ENCODE data around the gene CLSTN2.

CLSTN2 gene

GRCh38 chr3:140449413-140450256 is 514.6 kb downstream of the CLSTN2 start:
- no peak overlapping the region for H2BK120ac ChIP-seq (ENCODE audit: low read depth, low read length)
- H3K36me3 ChIP-seq (replicated peaks in 1 of 2; ENCODE audit: control insufficient read depth in 2 of 2, insufficient read depth in 2 of 2, low read length in 2 of 2): no peaks in the 10 kb centered on the region
- WGBS, 2 donors (ENCODE audit: extremely low coverage in 2 of 2, insufficient read length in 2 of 2, insufficient replicate concordance in 1 of 2): no CpG with 5 or more reads among the region's 5 CpGs
- no peaks in the 10 kb centered on the region for H3K27me3 ChIP-seq (ENCODE audit: control insufficient read depth in 3 of 3, insufficient read depth in 3 of 3, low read depth in 1 of 3, low read length in 3 of 3)
- H2BK12ac ChIP-seq (ENCODE audit: low read length): no peak overlapping the region
- no peak overlapping the region for H2BK15ac ChIP-seq (ENCODE audit: low read length)
- no peak overlapping the region for H4K91ac ChIP-seq (ENCODE audit: low read depth, low read length, poor library complexity)
- H3K14ac ChIP-seq (ENCODE audit: low read length): no peak overlapping the region
- H3K18ac ChIP-seq (ENCODE audit: low read length): no peak overlapping the region
- no peak overlapping the region for H4K8ac ChIP-seq (ENCODE audit: low read depth, low read length)
- no peak overlapping the region for H3K4me3 ChIP-seq (ENCODE audit: low read length in 2 of 2)
- H3K4ac ChIP-seq (ENCODE audit: low read length): no peak overlapping the region
- DNase-seq (ENCODE audit: low spot score): no peak
- H3K27ac ChIP-seq (replicated peaks; ENCODE audit: low read length): no peak overlapping the region
- no peak overlapping the region for H2AFZ ChIP-seq (ENCODE audit: low read length)
- no peak overlapping the region for H2AK5ac ChIP-seq (ENCODE audit: low read depth, low read length)
- H2BK5ac ChIP-seq (ENCODE audit: low read length): no peak overlapping the region
- H3K9ac ChIP-seq (ENCODE audit: low read depth, low read length, poor library complexity): no peak overlapping the region
- no peaks in the 10 kb centered on the region for H3K9me3 ChIP-seq (replicated peaks in 1 of 2; ENCODE audit: control insufficient read depth in 2 of 2, insufficient read depth in 1 of 2, low read depth in 1 of 2, low read length in 2 of 2)
- H3K23ac ChIP-seq (ENCODE audit: low read depth, low read length, poor library complexity): no peak overlapping the region
- no peaks in the 10 kb centered on the region for H3K4me1 ChIP-seq (ENCODE audit: control insufficient read depth in 2 of 2, insufficient read depth in 1 of 2, low read depth in 1 of 2, low read length in 2 of 2)
- H3K4me2 ChIP-seq (ENCODE audit: insufficient read depth, low read length, poor library complexity, severe bottlenecking): no peak overlapping the region
- H3K79me1 ChIP-seq (ENCODE audit: low read depth, low read length): no peaks in the 10 kb centered on the region

DNA sequence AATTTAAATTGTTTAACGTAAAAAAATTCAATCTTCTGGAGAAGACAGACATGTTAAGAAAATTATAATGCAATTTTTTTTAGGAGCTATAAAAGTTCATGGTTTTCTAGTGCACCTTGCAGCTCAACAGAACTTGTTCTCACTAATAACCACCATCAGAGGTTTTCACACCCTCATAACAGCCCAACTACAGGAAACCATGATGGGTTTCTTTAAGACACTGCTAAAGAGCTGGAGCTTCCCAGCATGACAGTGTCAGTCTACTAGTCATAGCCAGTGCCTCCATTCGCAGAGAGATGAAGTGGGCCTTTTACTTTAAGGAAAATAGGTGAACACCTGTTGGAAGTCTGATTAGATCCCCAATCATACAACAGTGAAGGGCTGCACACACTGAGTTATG is 518.8 kb downstream of the CLSTN2 start:
- Histone ChIP-seq H3K9ac (ENCODE audit: low read depth, low read length, poor library complexity) (no peak overlapping the region), H3K36me3 (replicated peaks in 1 of 2; ENCODE audit: control insufficient read depth in 2 of 2, insufficient read depth in 2 of 2, low read length in 2 of 2) (no peaks in the 10 kb centered on the region), H2BK120ac (ENCODE audit: low read depth, low read length) (no peak overlapping the region), H3K4me3 (ENCODE audit: low read length in 2 of 2) (no peak overlapping the region), H3K4ac (ENCODE audit: low read length) (no peak overlapping the region), H3K18ac (ENCODE audit: low read length) (no peak overlapping the region), H2BK5ac (ENCODE audit: low read length) (no peak overlapping the region), H4K8ac (ENCODE audit: low read depth, low read length) (no peak overlapping the region), H3K14ac (ENCODE audit: low read length) (no peak overlapping the region), H3K79me1 (ENCODE audit: low read depth, low read length) (no peaks in the 10 kb centered on the region), H2AFZ (ENCODE audit: low read length) (no peak overlapping the region), H3K23ac (ENCODE audit: low read depth, low read length, poor library complexity) (no peak overlapping the region), H3K27me3 (ENCODE audit: control insufficient read depth in 3 of 3, insufficient read depth in 3 of 3, low read depth in 1 of 3, low read length in 3 of 3) (no peaks in the 10 kb centered on the region), H3K4me2 (ENCODE audit: insufficient read depth, low read length, poor library complexity, severe bottlenecking) (no peak overlapping the region), H3K27ac (replicated peaks; ENCODE audit: low read length) (no peak overlapping the region), H3K9me3 (replicated peaks in 1 of 2; ENCODE audit: control insufficient read depth in 2 of 2, insufficient read depth in 1 of 2, low read depth in 1 of 2, low read length in 2 of 2) (no peaks in the 10 kb centered on the region), H2BK15ac (ENCODE audit: low read length) (no peak overlapping the region), H2AK5ac (ENCODE audit: low read depth, low read length) (no peak overlapping the region), H3K4me1 (ENCODE audit: control insufficient read depth in 2 of 2, insufficient read depth in 1 of 2, low read depth in 1 of 2, low read length in 2 of 2) (no peaks in the 10 kb centered on the region), H4K91ac (ENCODE audit: low read depth, low read length, poor library complexity) (no peak overlapping the region), H2BK12ac (ENCODE audit: low read length) (no peak overlapping the region)
- WGBS, 2 donors (ENCODE audit: extremely low coverage in 2 of 2, insufficient read length in 2 of 2, insufficient replicate concordance in 1 of 2): no CpG with 5 or more reads among the region's 2 CpGs
- no peak for DNase-seq (ENCODE audit: low spot score)

GRCh38 chr3:140455521-140456214 is 520.7 kb downstream of the CLSTN2 start:
- H2BK120ac ChIP-seq (ENCODE audit: low read depth, low read length): no peak overlapping the region
- H3K4me2 ChIP-seq (ENCODE audit: insufficient read depth, low read length, poor library complexity, severe bottlenecking): no peak overlapping the region
- no peak overlapping the region for H2BK5ac ChIP-seq (ENCODE audit: low read length)
- H2BK12ac ChIP-seq (ENCODE audit: low read length): no peak overlapping the region
- H3K36me3 ChIP-seq (replicated peaks in 1 of 2; ENCODE audit: control insufficient read depth in 2 of 2, insufficient read depth in 2 of 2, low read length in 2 of 2): no peaks in the 10 kb centered on the region
- no peaks in the 10 kb centered on the region for H3K79me1 ChIP-seq (ENCODE audit: low read depth, low read length)
- H2AK5ac ChIP-seq (ENCODE audit: low read depth, low read length): peak overlapping the region; percentile 16
- H3K9me3 ChIP-seq (replicated peaks in 1 of 2; ENCODE audit: control insufficient read depth in 2 of 2, insufficient read depth in 1 of 2, low read depth in 1 of 2, low read length in 2 of 2): no peaks in the 10 kb centered on the region
- WGBS, 2 donors (ENCODE audit: extremely low coverage in 2 of 2, insufficient read length in 2 of 2, insufficient replicate concordance in 1 of 2): no CpG with 5 or more reads among the region's 5 CpGs
- no peak overlapping the region for H3K27ac ChIP-seq (replicated peaks; ENCODE audit: low read length)
- no peak overlapping the region for H4K91ac ChIP-seq (ENCODE audit: low read depth, low read length, poor library complexity)
- no peak overlapping the region for H3K14ac ChIP-seq (ENCODE audit: low read length)
- no peak for DNase-seq (ENCODE audit: low spot score)
- H3K23ac ChIP-seq (ENCODE audit: low read depth, low read length, poor library complexity): no peak overlapping the region
- H2AFZ ChIP-seq (ENCODE audit: low read length): no peak overlapping the region
- no peak overlapping the region for H3K4ac ChIP-seq (ENCODE audit: low read length)
- no peaks in the 10 kb centered on the region for H3K27me3 ChIP-seq (ENCODE audit: control insufficient read depth in 3 of 3, insufficient read depth in 3 of 3, low read depth in 1 of 3, low read length in 3 of 3)
- H3K4me3 ChIP-seq (ENCODE audit: low read length in 2 of 2): no peak overlapping the region
- H3K9ac ChIP-seq (ENCODE audit: low read depth, low read length, poor library complexity): no peak overlapping the region
- no peaks in the 10 kb centered on the region for H3K4me1 ChIP-seq (ENCODE audit: control insufficient read depth in 2 of 2, insufficient read depth in 1 of 2, low read depth in 1 of 2, low read length in 2 of 2)
- no peak overlapping the region for H3K18ac ChIP-seq (ENCODE audit: low read length)
- no peak overlapping the region for H2BK15ac ChIP-seq (ENCODE audit: low read length)
- H4K8ac ChIP-seq (ENCODE audit: low read depth, low read length): no peak overlapping the region

- Histone ChIP-seq H2BK5ac (ENCODE audit: low read length) (no peak overlapping the region), H4K91ac (ENCODE audit: low read depth, low read length, poor library complexity) (no peak overlapping the region), H3K18ac (ENCODE audit: low read length) (no peak overlapping the region), H2BK15ac (ENCODE audit: low read length) (no peak overlapping the region), H2AK5ac (ENCODE audit: low read depth, low read length) (no peak overlapping the region), H3K36me3 (replicated peaks in 1 of 2; ENCODE audit: control insufficient read depth in 2 of 2, insufficient read depth in 2 of 2, low read length in 2 of 2) (no peaks in the 10 kb centered on the region), H2BK120ac (ENCODE audit: low read depth, low read length) (no peak overlapping the region), H3K4me3 (ENCODE audit: low read length in 2 of 2) (no peak overlapping the region), H4K8ac (ENCODE audit: low read depth, low read length) (no peak overlapping the region), H3K27ac (replicated peaks; ENCODE audit: low read length) (no peak overlapping the region), H3K4me1 (ENCODE audit: control insufficient read depth in 2 of 2, insufficient read depth in 1 of 2, low read depth in 1 of 2, low read length in 2 of 2) (no peaks in the 10 kb centered on the region), H3K27me3 (ENCODE audit: control insufficient read depth in 3 of 3, insufficient read depth in 3 of 3, low read depth in 1 of 3, low read length in 3 of 3) (no peaks in the 10 kb centered on the region), H3K14ac (ENCODE audit: low read length) (no peak overlapping the region), H2AFZ (ENCODE audit: low read length) (no peak overlapping the region), H2BK12ac (ENCODE audit: low read length) (no peak overlapping the region), H3K23ac (ENCODE audit: low read depth, low read length, poor library complexity) (no peak overlapping the region), H3K4ac (ENCODE audit: low read length) (no peak overlapping the region), H3K79me1 (ENCODE audit: low read depth, low read length) (no peaks in the 10 kb centered on the region), H3K9me3 (replicated peaks in 1 of 2; ENCODE audit: control insufficient read depth in 2 of 2, insufficient read depth in 1 of 2, low read depth in 1 of 2, low read length in 2 of 2) (no peaks in the 10 kb centered on the region), H3K4me2 (ENCODE audit: insufficient read depth, low read length, poor library complexity, severe bottlenecking) (no peak overlapping the region), H3K9ac (ENCODE audit: low read depth, low read length, poor library complexity) (no peak overlapping the region)
- no CpG with 5 or more reads among the region's 3 CpGs for WGBS, 2 donors (ENCODE audit: extremely low coverage in 2 of 2, insufficient read length in 2 of 2, insufficient replicate concordance in 1 of 2)
- DNase-seq (ENCODE audit: low spot score): no peak
Observed at GRCh38 chr3:140456974-140457373, 522.0 kb downstream of the CLSTN2 start.

Measured in neuronal stem cell (in vitro differentiated cells).